Activated T-helper 1 cell treated with anti-CD3 and anti-CD28 coated beads, Interleukin-2, amount 50 U/mL, for 16 hours (primary cell): Measurements from ENCODE around the gene TMEM205.
"Not testable (repeated sequence)": the region's sequence is repeated elsewhere in the genome, so short reads cannot be mapped to it uniquely, and the experiment has no call there.

ENCODE experiments used
- DNase-seq, 2 donors: peaks; one replicate each; pipeline ENCODE4 v3.0.0-alpha.2; 2020; ENCODE audit warnings: low read depth in 1 of 2, low spot score in 1 of 2

TMEM205 gene

GRCh38 chr19:11346104-11346940 lies at the start of gene TMEM205, which contains the start of gene CCDC159:
Gene TMEM205 (minus strand): TSS chr19:11346268. CDS start chr19:11345619, 649 bp downstream.
Gene CCDC159 (plus strand): TSS chr19:11346519. CDS start chr19:11346607, 88 bp downstream.
- DNase-seq: peak; percentile 94 to 96

- DNase-seq: no peak
Measured at GRCh38 chr19:11390933-11391680, 45.0 kb upstream of the TMEM205 start.

DNA sequence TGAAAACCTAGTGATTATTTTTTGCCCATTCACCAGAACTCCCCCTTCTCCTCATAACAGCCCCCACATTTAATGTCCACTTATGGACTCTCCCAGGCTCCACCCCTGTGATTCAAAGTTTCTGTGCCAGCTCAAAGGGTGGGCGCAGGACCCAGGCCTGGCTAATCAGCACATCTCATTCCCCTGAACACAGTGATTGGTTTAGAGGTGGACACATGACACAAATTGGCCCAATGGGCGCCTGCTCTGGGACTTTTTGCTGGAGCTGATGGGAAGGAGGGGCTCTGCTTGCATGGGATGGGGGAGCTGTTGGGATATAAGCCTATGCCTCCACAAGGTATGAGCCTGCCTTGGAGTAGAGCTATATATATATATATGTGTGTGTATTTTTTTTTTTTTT lies 44.3 kb upstream of the TMEM205 start:
- no peak for DNase-seq

- DNase-seq: no peak
Measured at GRCh38 chr19:11387162-11388034, 41.3 kb upstream of the TMEM205 start.

DNA sequence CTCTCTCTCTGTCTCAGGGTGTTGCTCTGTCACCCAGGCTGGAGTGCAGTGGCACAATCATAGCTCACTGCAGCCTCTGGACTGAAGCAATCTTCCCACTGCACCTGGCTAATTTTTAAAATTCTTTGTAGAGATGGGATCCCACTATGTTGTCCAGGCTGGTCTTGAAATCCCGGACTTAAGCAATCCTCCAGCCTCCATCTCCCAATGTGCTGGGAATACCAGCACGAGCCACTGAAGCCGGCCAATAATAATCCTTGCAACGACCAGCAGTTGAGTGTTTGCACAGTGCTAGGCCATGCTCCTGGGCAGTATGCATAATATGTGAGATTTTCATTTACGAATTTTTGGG lies 38.7 kb upstream of the TMEM205 start:
- no peak for DNase-seq

- no peak for DNase-seq
Measured at GRCh38 chr19:11383706-11384048, 37.6 kb upstream of the TMEM205 start.

DNA sequence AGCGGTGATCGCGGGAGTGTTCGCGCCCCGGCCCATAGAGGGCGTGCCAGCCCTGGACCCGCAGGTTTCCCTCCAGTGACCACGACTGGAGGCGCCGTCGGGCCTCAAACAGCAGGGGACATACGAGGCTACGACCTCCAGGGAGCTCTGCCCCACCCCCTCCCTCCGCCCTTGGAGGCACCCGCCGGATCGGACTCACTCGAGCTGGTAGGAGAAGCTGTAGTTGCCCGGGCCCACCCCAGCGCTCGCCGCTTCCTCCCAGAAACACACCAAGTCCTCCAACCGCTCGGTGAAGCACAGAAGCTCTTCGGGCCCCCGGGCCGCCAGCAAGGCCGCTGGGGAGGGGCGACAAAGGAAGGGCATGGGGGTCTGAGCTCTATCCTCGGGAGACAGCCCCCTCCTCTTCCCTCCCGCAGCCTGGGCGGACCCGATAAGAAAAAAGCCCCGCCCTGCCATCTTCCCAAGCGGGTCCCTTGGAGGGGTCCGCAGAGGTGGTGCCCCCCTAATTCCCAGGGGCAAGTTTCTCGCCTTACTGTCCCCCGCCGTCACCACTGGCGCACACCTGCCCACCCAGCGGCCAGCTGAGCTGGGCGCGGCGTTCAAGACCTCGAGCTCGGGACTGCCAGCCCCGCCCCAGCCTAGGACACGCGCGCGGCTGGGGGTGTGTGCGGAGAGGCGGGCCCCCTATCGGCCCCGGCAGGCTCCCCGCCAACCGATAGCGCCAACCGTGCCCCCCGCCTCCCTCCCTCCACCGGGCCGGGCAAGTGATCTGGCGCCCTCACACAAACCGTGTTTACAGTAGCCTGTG lies 37.0 kb upstream of the TMEM205 start:
- DNase-seq: no peak

GRCh38 chr19:11380653-11381537 lies 34.8 kb upstream of the TMEM205 start:
- peak; percentile 92 to 94 for DNase-seq

DNA sequence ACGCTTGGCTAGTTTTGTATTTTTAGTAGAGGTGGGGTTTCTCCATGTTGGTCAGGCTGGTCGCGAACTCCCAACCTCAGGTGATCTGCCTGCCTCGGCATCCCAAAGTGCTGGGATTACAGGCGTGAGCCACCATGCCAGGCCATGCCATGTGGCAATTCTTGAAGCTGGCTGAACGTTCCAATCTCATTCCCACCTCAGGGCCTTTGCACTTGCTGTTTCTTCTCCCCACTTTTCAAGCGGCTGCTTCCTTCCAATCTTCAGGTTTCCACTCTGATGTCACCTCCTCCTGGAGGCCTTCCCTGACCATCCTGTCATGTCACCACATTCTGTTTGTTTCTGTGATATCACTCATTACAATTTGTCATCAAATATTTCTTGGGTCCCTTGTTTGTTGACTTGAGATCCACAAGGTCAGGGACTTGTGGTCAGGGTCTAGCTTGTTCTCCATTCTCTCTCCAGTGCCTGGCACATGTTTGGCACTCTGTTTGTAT lies 33.8 kb upstream of the TMEM205 start:
- no peak for DNase-seq

- not testable (repeated sequence) for DNase-seq
Measured at GRCh38 chr19:11379269-11379845, 33.3 kb upstream of the TMEM205 start.

DNA sequence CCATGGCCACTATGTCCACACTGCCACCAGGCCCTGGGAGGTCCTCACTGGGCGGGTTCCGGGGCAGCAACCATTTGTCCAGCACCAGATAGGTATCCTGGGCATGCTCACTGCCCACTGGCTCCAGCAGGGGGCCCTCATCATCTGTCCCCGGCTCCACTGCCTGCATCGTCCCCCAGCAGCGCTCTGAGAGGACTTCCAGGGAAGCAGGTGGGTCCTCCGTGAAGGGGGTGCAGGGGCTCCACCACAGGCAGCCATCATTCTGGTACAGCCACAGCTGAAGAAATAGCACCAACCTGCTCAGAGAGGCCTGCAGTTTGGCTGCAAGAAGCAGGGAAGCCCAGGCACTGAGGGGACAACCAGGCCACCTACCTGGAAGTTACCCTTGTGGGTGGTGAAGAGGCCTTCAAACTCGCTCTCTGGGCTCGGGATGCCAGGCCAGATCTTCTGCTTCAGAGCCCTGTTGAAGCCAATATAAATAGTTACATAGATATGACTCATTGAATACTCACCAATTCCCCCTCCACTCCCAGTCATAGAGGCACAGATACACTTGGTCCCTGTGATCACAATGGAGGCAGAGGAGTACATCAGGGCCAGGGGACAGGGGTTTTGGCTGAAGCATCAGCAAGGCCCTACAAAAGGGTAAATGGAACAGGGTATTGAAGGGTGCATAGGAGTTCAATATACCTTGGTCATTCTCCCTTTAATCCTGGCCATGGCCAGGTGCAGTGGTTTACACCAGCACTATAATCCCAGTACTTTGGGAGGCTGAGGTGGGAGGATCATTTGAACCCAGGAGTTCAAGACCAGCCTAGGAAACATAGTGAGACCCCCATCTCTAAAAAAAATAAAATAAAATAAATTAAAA lies 32.5 kb upstream of the TMEM205 start:
- DNase-seq: no peak

- no peak for DNase-seq
Measured at GRCh38 chr19:11377756-11378155, 31.7 kb upstream of the TMEM205 start.

DNA sequence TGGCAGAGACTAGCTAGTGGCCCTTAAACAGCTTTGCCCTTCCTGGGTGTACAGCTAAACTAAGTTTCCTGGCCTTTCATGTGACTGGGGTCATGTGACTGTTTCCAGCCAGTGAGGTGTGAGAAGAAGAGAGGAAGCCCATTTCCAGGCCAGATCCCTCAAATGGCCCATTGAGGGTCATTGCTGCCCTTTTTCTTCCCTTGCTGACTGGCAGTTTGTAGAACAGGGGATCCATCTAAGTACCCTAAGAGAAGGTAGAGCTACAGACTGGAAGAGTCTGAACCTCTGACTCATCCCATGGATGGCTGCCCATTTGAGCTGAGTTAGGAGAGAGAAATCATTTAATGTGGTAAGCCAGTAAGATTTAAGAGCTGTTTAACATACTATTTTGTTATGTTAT lies 31.2 kb upstream of the TMEM205 start:
- no peak for DNase-seq

DNA sequence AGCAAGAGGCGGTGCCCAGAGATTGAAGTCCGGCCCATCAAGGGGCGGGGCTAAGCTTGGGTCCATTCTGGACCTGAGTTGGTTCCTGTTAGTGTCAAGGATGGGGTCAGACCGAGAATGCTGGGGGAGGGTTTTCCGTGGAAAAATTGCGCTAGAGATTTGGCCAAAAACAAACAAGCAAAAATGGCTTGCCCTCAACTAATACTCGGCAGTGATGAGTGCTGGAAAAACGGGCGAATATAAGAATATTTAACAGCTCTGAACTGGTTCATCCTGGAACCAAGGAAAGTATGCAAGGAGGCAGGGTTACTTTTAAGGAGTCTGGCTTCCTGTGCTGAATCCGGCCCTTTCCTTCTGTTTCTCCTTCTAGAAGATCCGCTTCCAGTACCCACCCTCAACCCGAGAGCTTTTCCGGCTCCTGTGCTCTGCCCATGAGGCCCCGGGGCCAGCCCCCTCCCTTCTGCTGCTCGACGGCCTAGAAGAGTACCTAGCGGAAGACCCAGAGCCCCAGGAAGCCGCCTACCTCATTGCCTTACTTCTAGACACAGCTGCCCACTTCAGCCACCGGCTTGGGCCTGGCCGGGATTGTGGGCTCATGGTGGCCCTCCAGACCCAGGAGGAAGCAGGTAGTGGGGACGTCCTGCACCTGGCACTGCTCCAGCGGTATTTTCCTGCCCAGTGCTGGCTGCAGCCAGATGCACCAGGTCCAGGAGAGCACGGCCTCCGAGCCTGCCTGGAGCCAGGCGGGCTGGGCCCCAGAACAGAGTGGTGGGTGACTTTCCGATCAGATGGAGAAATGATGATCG lies 29.3 kb upstream of the TMEM205 start:
- peak; percentile 45 to 59 for DNase-seq

DNA sequence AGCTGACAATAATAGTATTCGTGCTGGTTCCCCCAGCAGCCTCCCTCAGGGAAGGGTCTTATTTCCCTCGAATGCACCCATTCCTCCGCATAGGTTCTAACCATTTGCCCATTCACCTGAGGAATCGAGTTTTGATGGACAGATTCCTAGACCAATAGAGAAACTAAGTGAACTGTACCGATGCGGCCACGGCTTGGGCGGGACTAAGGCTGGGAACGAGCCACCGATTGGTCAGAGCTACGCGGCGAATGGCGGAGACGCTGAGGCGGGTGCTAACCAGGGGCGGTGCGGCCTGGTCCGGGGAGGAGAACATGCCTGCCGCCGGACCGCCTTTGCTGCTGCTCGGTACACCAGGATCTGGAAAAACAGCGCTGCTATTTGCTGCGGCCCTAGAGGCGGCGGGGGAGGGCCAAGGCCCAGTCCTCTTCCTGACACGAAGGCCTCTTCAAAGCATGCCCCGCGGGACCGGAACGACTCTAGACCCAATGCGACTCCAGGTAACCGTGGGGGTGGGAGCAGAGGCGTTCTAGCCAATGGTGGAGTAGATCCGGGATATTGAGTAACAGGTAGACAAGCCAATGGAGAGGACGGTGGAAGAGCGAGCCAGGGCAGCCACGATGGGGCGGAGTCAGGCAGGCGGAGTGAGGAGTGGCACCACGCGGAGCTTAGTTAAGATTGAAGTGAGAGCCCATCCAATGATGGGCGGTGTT lies 28.5 kb upstream of the TMEM205 start, which contains the start of gene SWSAP1:
TSS of gene SWSAP1 (plus strand) at position 234 of the 710 bp plus-strand sequence. CDS start at position 249, 15 bp downstream.
- DNase-seq: peak; percentile 92 to 93

DNA sequence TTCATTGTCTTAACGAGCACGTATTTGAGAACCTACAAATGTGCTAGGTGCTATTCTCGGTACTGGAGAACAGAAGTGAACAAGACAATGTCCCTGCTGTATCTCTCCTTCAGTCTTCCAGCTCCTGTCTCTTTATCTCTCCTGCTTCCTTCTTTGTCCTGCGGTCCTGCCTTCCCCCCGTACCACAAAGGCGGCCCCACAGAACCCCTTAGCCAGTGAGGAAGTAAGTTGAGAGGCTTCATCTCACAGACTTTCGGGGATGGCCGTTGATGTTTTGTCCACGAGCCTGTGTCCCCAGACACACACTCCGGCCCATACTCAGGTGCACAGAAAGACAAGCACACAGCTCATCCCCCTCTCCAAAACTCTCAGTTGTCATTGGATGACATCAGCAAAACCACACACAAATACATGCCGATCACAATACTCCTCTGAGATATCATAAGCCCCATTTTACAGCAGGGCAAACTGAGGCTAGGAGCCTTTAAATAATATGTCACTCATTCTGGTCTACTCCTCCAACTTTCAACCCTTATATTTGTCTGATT lies 27.9 kb upstream of the TMEM205 start:
- DNase-seq: no peak
